Measurements from ENCODE around the gene PIP4K2C. TPM values are rescaled to one million over a fixed set of nuclear protein-coding genes. Genes with fewer than 3 reads are reported as not detected.

The PIP4K2C gene
- total RNA-seq, 2 experiments from 2014 or later: 14.5 to 15.9 TPM

DNA sequence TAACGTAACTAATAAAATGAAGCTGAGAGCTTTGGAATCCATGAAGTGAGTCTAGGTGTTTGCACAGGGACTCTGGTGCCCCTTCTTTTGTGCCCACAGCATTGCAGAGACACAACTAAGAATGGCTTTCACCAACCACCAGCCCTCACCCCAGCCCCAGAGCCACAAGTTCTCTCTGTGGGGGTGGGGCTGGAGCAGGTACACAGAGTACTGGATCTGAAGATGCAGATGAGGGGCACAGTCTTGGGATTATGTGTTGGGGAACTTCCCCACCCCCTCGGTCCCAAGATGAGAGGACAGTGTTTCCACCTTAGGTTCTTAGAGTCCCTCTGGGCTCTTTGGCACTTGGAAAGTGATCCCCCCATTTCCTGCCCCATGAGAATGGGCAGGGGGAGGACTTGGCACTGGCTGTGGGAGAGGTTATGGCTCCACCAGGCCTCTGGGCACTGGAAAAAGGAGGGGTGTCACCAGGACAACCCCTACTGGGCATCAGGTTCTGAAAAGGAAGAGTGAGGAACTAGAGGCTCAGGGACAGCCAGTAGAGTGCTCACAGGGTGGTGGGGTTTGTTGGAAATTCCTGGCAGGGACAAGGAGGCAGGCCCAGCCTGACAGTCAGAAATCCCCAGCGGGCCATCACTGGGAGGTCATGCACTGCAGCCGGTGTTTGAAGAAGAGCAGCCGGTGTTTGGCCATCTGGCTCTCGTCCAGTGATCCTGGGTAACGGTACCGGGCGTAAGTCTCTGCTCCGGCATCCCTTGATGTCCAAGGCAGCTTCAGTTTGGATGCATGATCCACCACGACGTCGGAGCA lies 35.3 kb downstream of the PIP4K2C start:
- no peaks in the 10 kb centered on the region for H3K4me1 ChIP-seq (ENCODE audit: insufficient read depth, low read length, poor library complexity, severe bottlenecking)
- POLR2A ChIA-PET: no interaction called here
- intact Hi-C loops (cut with micrococcal nuclease; ENCODE audit: unreplicated experiment): no loop called here
- CTCF ChIA-PET (ENCODE audit: unreplicated experiment): no interaction called here
- H2AFZ ChIP-seq (ENCODE audit: low read length): no peak overlapping the region
- no peaks in the 10 kb centered on the region for H3K9me2 ChIP-seq (ENCODE audit: insufficient read depth, low read length)
- no TSS peak for BruUV-seq (replicated peaks)
- no peak for TF ChIP-seq EZH2phosphoT487 (IDR thresholded peaks at IDR 0.05; ENCODE audit: borderline replicate concordance, low read depth, low read length)
- TF ChIP-seq, protein P1, sequence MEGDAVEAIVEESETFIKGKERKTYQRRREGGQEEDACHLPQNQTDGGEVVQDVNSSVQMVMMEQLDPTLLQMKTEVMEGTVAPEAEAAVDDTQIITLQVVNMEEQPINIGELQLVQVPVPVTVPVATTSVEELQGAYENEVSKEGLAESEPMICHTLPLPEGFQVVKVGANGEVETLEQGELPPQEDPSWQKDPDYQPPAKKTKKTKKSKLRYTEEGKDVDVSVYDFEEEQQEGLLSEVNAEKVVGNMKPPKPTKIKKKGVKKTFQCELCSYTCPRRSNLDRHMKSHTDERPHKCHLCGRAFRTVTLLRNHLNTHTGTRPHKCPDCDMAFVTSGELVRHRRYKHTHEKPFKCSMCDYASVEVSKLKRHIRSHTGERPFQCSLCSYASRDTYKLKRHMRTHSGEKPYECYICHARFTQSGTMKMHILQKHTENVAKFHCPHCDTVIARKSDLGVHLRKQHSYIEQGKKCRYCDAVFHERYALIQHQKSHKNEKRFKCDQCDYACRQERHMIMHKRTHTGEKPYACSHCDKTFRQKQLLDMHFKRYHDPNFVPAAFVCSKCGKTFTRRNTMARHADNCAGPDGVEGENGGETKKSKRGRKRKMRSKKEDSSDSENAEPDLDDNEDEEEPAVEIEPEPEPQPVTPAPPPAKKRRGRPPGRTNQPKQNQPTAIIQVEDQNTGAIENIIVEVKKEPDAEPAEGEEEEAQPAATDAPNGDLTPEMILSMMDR (conservative IDR thresholded peaks at IDR 0.05; ENCODE audit: low read length): no peak
- H3K4me2 ChIP-seq (ENCODE audit: low read length): no peak overlapping the region
- no peaks in the 10 kb centered on the region for H4K20me1 ChIP-seq (ENCODE audit: insufficient read depth, low read length)
- H3K36me3 ChIP-seq (ENCODE audit: insufficient read depth, low read length): no peaks in the 10 kb centered on the region
- no peaks in the 10 kb centered on the region for H3K9me3 ChIP-seq (ENCODE audit: low read length)
- H3K79me2 ChIP-seq (ENCODE audit: insufficient read depth, low read depth, low read length): no peaks in the 10 kb centered on the region
- DNase-seq (ENCODE audit: low spot score): no peak
- H3K27ac ChIP-seq (ENCODE audit: low read depth, low read length, poor library complexity, severe bottlenecking): no peak overlapping the region
- H3K4me3 ChIP-seq (ENCODE audit: low read depth, low read length, poor library complexity, severe bottlenecking): no peak overlapping the region

DNA sequence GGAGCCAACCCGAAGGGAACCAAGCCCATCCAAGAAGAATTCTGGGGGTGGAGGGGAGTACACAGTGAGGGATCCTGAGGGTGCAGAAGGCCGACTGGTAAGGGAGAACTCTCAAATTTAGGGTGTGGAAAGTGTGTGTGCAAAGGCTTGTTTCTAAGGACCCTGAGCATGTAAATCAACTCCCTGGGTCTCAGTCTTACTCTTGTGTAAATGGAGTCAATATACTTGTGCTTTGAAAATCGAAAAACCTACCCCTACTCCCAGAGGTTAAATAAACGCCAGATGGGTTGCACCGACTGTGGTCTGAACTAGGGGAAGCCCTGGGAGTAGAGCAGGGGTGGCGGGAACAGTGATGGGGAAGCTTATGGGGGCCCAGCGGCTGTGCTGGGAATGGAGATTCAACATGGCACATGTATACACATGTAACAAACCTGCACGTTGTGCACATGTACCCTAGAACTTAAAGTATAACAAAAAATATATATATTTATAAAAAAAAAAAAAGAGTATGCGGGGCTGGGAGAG lies 36.0 kb downstream of the PIP4K2C start:
- Histone ChIP-seq H3K4me1 (ENCODE audit: insufficient read depth, low read length, poor library complexity, severe bottlenecking) (no peaks in the 10 kb centered on the region), H2AFZ (ENCODE audit: low read length) (no peak overlapping the region), H3K79me2 (ENCODE audit: insufficient read depth, low read depth, low read length) (no peaks in the 10 kb centered on the region), H3K9me3 (ENCODE audit: low read length) (no peaks in the 10 kb centered on the region), H3K27ac (ENCODE audit: low read depth, low read length, poor library complexity, severe bottlenecking) (no peak overlapping the region), H3K4me3 (ENCODE audit: low read depth, low read length, poor library complexity, severe bottlenecking) (no peak overlapping the region), H3K4me2 (ENCODE audit: low read length) (no peak overlapping the region), H3K36me3 (ENCODE audit: insufficient read depth, low read length) (no peaks in the 10 kb centered on the region), H3K9me2 (ENCODE audit: insufficient read depth, low read length) (no peaks in the 10 kb centered on the region), H4K20me1 (ENCODE audit: insufficient read depth, low read length) (no peaks in the 10 kb centered on the region)
- ChIA-PET CTCF (ENCODE audit: unreplicated experiment) (no interaction called here), POLR2A (no interaction called here)
- no peak for DNase-seq (ENCODE audit: low spot score)
- TF ChIP-seq, protein P1 (conservative IDR thresholded peaks at IDR 0.05; ENCODE audit: low read length): no peak
- TF ChIP-seq EZH2phosphoT487 (IDR thresholded peaks at IDR 0.05; ENCODE audit: borderline replicate concordance, low read depth, low read length): no peak
- intact Hi-C loops (cut with micrococcal nuclease; ENCODE audit: unreplicated experiment): no loop called here
- no TSS peak for BruUV-seq (replicated peaks)

All from OCI-LY7 (cell line).